HG03575 (cell line): Measurements from ENCODE around the gene PARD3.
"Not testable (repeated sequence)": the region's sequence is repeated elsewhere in the genome, so short reads cannot be mapped to it uniquely, and the experiment has no call there.

Experiments used
- ATAC-seq: cut with Tn5 transposase; IDR thresholded peaks from one replicate; pipeline ENCODE4 v1.9.1; 2021; ENCODE audit not compliant: unreplicated experiment, insufficient number of reproducible peaks, low FRiP score; ENCODE audit errors: extremely low read depth

The PARD3 gene

GRCh38 chr10:34446049-34446448 lies 369.0 kb downstream of the PARD3 start:
- no peak for ATAC-seq

DNA sequence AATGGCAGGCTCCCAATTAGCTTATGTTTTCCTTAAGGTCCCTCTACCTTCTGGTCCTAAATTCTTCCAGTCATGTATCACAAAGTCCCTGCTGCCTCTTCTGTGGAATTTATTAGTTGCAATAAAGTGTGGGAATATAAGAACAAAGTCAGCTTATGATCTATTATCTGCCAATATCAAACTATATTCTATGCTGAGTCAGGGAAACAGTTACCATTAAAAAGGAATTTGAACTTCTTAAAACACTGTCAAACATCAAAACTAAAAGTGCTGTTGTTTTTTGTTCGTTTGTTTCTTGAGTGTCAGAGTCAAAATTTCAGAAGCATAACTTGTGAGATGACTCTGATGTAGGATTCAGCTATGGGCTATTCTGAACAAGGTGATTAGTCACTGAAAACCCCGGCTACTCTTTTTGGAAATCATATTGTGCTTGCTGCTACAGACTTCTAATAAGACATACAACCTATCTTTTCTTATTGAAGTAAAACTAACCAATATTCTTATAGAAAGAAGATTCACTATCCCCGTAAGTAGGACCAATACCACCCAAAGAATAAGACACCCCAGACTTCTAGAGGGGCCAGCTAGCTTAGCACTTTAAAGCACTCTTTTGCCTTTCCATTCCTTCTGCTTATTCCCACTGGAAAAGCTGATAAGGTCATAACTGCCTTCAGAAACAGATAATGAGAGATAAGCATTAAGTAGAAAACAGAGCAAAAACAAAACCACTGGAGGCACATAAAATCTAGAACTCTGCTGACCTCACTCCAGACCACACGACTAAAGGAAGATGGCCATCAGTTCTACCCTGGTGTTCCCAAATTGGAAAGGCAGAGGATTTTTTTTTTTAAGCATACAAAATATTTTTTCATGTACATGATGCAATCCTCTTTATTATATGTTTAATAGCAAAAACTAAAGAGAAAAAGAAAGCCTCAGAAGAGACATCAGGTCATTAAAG lies 370.6 kb downstream of the PARD3 start:
- ATAC-seq, result no peak

DNA sequence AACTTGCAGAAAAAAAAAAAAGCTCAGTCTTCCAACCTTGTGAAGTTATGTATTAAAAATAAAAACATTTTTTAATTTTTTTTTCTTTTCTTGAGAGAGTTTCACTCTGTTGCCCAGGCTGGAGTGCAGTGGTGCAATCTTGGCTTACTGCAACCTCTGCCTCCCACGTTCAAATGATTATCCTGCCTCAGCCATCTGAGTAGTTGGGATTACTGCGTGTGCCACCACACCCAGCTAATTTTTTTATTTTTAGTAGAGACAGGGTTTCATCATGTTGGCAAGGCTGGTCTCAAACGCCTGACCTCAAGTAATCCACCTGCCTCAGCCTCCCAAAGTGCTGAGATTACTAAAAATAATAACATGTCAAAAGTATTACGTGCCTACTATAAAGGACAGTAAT lies 375.7 kb downstream of the PARD3 start:
- not testable (repeated sequence) for ATAC-seq

DNA sequence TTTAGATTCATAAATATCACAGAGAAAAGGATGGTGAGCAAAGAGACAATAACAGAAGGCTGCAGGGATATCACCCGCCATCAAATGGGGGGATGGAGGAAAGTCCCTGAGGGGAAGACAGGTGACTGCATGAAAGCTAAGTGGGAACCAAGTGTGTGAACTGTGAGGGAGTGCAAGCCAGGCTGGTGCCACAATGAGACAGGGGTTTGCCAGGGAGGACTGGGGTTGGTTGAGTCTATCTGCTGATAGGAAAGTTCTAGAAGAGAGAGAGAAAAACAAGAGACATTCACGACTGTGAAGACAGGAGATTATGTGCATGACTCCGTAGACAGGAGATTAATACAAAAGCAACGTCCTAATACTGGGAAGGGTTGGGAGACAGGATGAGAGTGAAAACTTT lies 376.4 kb downstream of the PARD3 start:
- no peak for ATAC-seq

GRCh38 chr10:34437906-34438305 lies 377.2 kb downstream of the PARD3 start:
- no peak for ATAC-seq

GRCh38 chr10:34434119-34434594 lies 380.9 kb downstream of the PARD3 start:
- no peak for ATAC-seq

GRCh38 chr10:34433241-34434076 lies 381.6 kb downstream of the PARD3 start:
- ATAC-seq, result no peak

GRCh38 chr10:34432589-34432988 lies 382.5 kb downstream of the PARD3 start:
- no peak for ATAC-seq

DNA sequence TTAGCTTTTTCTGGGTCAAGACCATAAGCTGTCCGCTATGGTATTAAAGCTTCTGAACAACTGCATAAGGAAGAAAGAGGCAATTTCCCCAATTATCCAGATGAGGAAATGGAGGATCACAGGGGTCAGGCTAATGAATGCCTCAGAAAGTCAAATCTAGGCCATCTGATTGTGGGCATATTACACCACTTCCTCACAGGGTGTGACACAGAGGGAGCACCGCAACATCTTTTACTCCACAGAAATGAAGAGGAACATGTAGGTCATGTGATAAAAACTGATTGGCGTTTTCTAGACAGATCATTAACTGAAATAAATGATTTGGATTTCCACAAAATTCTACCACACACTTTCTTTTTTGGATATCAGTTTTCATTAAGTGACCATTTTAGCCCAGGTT lies 384.4 kb downstream of the PARD3 start:
- no peak for ATAC-seq

GRCh38 chr10:34428501-34428900 lies 386.6 kb downstream of the PARD3 start:
- ATAC-seq, result no peak

DNA sequence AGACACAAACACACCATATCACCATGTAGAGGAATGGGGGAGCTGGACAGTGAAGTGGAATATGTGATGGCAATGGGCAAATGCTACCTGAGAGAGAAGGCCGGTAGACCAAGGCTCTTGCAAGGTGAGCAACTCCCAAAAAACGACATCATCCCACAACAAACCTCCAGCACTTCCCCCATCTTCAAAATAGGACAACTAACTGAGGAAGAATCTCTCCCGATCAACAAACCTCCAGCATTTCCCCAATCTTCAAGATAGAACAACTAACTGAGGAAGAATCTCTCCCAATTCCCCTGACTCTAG lies 387.2 kb downstream of the PARD3 start:
- ATAC-seq, result no peak

DNA sequence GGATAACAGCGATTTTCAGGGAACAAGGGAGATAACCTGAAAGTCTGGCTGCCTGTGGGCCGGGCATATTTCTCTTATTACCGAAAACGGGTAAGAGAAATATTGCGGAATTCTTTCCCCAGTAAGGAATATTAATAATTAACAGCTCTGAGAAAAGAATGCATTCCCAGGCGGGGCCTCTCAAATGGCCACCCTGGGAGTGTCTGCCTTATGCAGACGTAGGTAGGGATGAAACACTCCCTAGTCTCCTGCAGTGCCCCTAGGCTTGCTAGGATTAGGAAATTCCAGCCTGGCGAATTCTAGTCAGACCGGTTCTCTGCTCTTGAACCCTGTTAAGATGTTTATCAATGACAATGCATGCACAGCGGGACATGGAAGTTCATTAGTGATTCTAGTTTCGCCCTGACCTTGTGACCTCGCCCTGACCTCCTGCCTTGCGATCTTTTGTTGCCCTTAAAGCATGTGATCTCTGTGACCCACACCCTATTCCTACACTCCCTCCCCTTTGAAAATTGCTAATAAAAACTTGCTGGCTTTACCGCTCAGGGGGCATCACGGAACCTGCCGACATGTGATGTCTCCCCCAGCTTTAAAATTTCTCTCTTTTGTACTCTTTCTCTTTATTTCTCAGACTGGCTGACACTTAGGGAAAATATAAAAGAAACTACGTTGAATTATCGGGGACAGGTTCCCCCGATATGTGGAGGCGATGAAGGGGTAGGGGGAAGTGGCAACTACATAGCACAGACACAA lies 387.8 kb downstream of the PARD3 start:
- not testable (repeated sequence) for ATAC-seq

GRCh38 chr10:34426538-34427157 lies 388.4 kb downstream of the PARD3 start:
- not testable (repeated sequence) for ATAC-seq

DNA sequence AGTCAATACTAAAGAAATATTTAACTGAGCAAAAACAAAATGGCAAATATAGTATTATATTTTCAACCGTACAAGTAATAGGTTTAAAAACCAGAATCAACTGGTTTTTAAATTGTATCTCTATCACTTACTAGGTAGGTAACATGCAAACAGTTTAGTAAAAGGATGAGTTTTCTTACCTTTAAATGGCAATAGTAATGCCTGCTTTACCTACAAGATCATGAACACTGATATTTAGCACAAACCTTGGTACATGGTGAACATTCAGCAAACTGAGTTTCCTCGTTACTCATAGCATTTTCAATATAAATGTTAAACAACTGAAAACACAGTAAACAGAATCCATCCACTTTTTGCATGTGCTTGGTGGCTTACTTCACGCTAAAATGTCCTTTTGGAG lies 389.1 kb downstream of the PARD3 start:
- no peak for ATAC-seq

GRCh38 chr10:34423673-34424625 lies 391.1 kb downstream of the PARD3 start:
- ATAC-seq, result no peak

DNA sequence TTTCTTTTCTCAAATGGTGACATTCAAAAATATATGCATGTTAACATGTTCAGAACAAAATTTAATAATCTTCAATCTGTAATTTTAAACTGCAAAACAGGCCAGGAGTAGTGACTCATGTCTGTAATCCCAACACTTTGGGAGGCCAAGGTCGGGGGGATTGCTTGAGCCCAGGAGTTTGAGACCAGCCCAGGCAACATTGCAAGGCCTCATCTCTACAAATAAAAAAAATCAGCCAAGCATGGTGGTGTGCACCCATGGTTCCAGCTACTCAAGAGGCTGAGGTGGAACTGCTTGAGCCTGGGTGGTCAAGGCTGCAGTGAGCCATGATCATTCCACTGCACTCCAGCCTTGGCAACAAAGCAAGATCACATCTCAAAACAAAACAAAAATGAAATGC lies 394.3 kb downstream of the PARD3 start:
- ATAC-seq, result no peak

DNA sequence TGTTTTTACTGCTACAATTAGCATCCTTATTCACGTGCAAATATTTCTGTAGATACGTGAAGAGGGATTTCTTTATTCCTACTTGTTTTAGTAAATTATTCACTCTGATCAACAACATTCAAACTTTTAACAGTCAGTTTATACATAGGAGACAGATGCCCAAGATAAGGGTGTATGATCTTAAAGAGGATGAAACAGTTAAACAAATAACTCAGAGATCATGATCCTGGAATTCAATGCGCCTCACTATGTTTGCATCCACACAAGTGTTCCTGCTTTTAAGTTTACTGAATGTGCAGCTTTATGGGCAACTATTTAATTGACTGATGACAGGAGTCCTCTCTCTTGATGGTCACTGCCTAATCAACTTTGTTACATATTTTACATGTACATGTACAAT lies 394.8 kb downstream of the PARD3 start:
- no peak for ATAC-seq

- no peak for ATAC-seq
Measured at GRCh38 chr10:34415039-34415438, 400.1 kb downstream of the PARD3 start.
